Glomerular visceral epithelial cell (primary cell): Measurements from ENCODE around the gene LPCAT4.
A peak's percentile ranks its signal among the peaks of the same experiment; 100 is the strongest.

Source experiments
- DNase-seq: peaks from one replicate; pipeline ENCODE4 v3.0.0-alpha.2; 2016; ENCODE audit errors: extremely low spot score

LPCAT4 gene

GRCh38 chr15:34337557-34338306, 29.3 kb downstream of the LPCAT4 start, which contains the start of gene SLC12A6:
TSS of gene SLC12A6 (minus strand) at chr15:34337781. CDS start at chr15:34336680, 1,101 bp downstream.
- DNase-seq, result peak; percentile 94

- DNase-seq, result no peak
Observed at GRCh38 chr15:34336991-34337556, 29.9 kb downstream of the LPCAT4 start.

DNA sequence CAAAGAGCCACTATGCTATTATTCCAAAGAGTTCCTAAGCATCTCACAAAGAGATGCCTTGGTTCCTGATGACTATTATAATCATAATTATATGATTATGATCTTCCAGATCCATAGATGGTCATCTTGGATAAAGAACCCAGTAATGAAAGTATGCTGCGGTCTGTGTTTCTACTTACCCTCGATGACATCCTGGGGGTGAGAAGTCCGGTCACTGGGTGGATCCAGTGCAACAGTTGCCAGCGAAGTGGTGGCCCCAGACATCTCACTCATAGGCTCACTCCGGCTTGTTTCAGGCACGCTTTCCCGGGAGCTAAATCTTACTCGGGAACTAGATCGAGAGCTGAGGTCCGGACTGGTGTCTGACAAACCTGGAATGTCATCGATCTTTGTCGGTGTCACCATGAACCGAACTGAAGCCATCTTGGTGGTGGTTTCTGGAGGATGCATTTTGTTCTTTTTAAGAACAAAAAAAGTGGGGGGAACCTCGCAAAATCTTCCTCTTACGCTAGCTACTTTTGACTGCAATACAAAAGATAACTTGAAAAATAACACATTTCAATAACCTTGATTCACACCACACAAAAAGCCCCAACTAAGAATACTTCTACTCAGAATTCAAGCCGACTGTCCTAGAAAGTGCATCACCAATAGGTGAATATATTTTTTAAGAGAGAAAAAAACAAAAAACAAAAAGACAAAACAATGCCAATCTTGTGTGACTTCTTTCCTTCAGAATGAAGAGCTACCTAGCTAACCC, 30.6 kb downstream of the LPCAT4 start:
- DNase-seq, result no peak

GRCh38 chr15:34335176-34336032, 31.6 kb downstream of the LPCAT4 start:
- no peak for DNase-seq

GRCh38 chr15:34334672-34335071, 32.3 kb downstream of the LPCAT4 start:
- DNase-seq, result no peak

- DNase-seq, result no peak
Observed at GRCh38 chr15:34332553-34333120, 34.4 kb downstream of the LPCAT4 start.

GRCh38 chr15:34331809-34332208, 35.2 kb downstream of the LPCAT4 start:
- DNase-seq, result no peak

- DNase-seq, result no peak
Observed at GRCh38 chr15:34330279-34330678, 36.7 kb downstream of the LPCAT4 start.

- DNase-seq, result no peak
Observed at GRCh38 chr15:34329006-34329405, 38.0 kb downstream of the LPCAT4 start.

DNA sequence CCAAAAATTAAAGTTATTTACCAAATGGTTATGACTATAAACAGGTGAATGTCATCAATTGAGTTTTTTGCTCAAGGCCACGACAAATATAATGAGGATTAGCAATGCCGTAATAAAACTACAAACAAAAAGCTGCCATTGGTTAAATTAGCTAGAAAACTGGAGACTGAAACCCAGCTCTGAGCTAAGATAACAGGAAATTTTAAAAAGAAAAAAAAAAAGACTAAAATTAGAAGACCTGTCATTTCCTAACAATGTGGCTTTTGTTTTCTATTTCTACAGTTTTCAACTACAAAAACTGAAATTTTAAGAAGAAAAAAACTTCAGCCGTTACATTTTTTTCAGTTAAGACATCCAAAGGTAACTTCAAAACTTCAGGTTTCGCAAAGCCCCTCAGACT, 39.1 kb downstream of the LPCAT4 start:
- DNase-seq, result no peak

DNA sequence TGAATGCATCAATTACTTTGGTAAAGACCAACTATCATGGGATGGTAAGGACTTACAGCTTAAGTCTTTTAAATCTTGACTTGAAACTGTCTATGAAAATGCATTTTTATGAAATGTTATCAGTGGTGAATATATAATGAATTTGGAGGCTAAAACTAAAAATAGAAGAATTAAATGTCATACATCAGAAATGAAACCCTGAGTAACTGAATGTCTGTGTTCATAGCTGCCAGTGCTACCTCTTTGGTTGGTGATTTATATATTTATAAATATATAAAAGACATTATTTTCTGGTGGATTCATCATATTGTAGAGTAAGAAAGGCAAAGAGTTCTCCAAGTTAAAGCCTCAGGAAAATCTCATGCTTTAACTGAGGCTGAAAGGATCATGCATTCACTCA, 41.6 kb downstream of the LPCAT4 start:
- no peak for DNase-seq

- DNase-seq, result no peak
Observed at GRCh38 chr15:34324933-34325332, 42.1 kb downstream of the LPCAT4 start.

- DNase-seq, result no peak
Observed at GRCh38 chr15:34323217-34323616, 43.8 kb downstream of the LPCAT4 start.

GRCh38 chr15:34318277-34319079, 48.5 kb downstream of the LPCAT4 start:
- peak; percentile 76 for DNase-seq

DNA sequence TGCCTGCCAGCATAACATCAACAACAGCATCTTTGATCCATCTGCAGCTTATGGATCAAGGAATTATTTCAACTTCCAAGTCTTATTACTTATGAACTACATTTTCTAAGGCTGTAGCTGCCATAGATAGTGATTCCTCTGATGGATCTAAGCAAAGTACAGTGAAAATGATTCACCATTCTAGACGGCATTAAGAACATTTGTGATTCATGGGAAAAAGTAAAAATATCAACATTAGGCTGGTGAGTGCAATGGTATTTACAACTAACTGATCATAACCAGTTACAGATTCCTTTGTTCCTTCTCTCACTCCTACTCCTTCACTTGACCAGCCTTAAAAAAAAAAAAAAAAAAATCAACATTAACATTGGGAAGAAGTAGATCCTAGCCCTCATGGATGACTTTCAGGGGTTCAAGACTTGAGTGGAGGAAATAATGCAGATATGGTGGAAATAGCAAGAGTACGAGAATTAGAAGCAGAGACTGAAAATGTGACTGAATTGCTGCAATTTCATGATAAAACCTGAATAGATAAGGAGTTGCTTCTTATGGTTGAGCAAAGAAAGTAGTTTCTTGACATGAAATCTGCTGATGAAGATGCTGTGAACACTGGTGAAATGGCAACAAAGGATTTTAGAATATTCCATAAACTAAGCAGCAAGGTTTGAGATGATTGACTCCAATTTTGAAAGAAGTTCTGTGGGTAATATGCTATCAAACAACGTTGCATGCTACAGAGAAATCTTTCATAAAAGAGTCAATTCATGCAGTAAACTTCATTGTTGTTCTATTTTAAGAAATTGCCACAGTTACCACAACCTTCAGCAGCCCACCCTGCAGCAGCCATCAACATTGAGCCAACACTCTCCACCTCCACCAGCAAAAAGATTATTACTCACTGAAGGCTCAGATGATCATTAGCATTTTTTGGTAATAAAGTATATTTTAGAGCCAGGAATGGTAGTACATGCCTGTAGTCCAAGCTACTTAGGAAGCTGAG, 52.2 kb downstream of the LPCAT4 start:
- no peak for DNase-seq

- DNase-seq, result no peak
Observed at GRCh38 chr15:34311563-34311962, 55.4 kb downstream of the LPCAT4 start.
